Sigmoid colon (tissue), 4 donors: ENCODE results near the gene UTS2.
A peak's percentile ranks its signal among the peaks of the same experiment; 100 is the strongest.

Experiments
- CTCF ChIP-seq, 4 experiments: fragments of 450-650 bp in 3 of 4; fragments of 200-600 bp in 1 of 4; IDR thresholded peaks; one replicate each; pipeline ENCODE4 v1.5.1; 2016 to 2019; ENCODE audit warnings: antibody characterized with exemption in 4 of 4, mild to moderate bottlenecking in 3 of 4, moderate library complexity in 2 of 4
- EP300 ChIP-seq, 4 donors: sonication (generic); formaldehyde crosslinking; IDR thresholded peaks; one replicate each; pipeline ENCODE4 v1.6.1; 2017; ENCODE audit warnings: antibody characterized with exemption in 4 of 4
- POLR2A ChIP-seq, 2 donors: fragments of 450-650 bp; IDR thresholded peaks; one replicate each; pipeline ENCODE4 v1.6.1; 2016; ENCODE audit warnings: antibody characterized with exemption in 2 of 2, mild to moderate bottlenecking in 2 of 2, moderate library complexity in 2 of 2

GRCh38 chr1:7808253-7808844, 44.5 kb downstream of the UTS2 start:
- no peak for TF ChIP-seq POLR2A (IDR thresholded peaks at IDR 0.05)
- peak in 3 of 4 experiments; percentile 17 to 41 (median 31) for TF ChIP-seq CTCF (IDR thresholded peaks at IDR 0.05)
- TF ChIP-seq EP300 (IDR thresholded peaks at IDR 0.05), result no peak
